PC-3 (cell line): ENCODE measurements around the gene SULT1A1. TPM values are rescaled to one million over a fixed set of nuclear protein-coding genes. Genes with fewer than 3 reads are reported as not detected.

Experiments used
- ATAC-seq: fragments of 200-7000 bp; cut with Tn5 transposase; 2 replicates; pipeline ENCODE4 v1.9.1; 2020; ENCODE audit warnings: mild to moderate bottlenecking, moderate library complexity
- BruUV-seq: library from RNA; stranded (reverse); fragments of 400-500 nt; replicated peaks from 2 replicates; lab custom pipeline; 2021; lab: Mats Ljungman, UMichigan
- CTCF ChIA-PET: fragments of 300-600 bp; sonication (Branson Sonifier 250); formaldehyde crosslinking; loops from one replicate; lab custom pipeline; 2022; ENCODE audit warnings: antibody characterized with exemption; lab: Charles Lee
- POLR2A ChIA-PET: fragments of 300-600 bp; sonication (Branson Sonifier 250); formaldehyde crosslinking; loops from one replicate; lab custom pipeline; 2022; ENCODE audit warnings: antibody characterized with exemption; ENCODE audit not compliant: unreplicated experiment; lab: Charles Lee
- DNase-seq: peaks from one replicate; pipeline ENCODE4 v3.0.0-alpha.2; 2015
- H2AFZ ChIP-seq: fragments of 300-600 bp; sonication (generic); 2 replicates; pipeline ENCODE4 v1.6.0; 2016; ENCODE audit warnings: antibody characterized with exemption, low read length
- H3F3A ChIP-seq: fragments of 300-600 bp; sonication (generic); one replicate; pipeline ENCODE4 v1.6.0; 2017; ENCODE audit warnings: antibody characterized with exemption, low read length, control low read depth, mild to moderate bottlenecking; ENCODE audit not compliant: unreplicated experiment
- H3K27ac ChIP-seq: fragments of 300-600 bp; sonication (generic); 2 replicates; pipeline ENCODE4 v1.5.1; 2016; ENCODE audit warnings: mild to moderate bottlenecking, low read length
- H3K27me3 ChIP-seq: fragments of 300-600 bp; sonication (generic); 2 replicates; pipeline ENCODE4 v1.6.1; 2016; ENCODE audit warnings: low read length, mixed read lengths
- H3K36me3 ChIP-seq: fragments of 300-600 bp; sonication (generic); 2 replicates; pipeline ENCODE4 v1.6.1; 2016; ENCODE audit warnings: low read depth, mixed run types, low read length, mixed read lengths
- H3K4me1 ChIP-seq: fragments of 300-600 bp; sonication (generic); 2 replicates; pipeline ENCODE4 v1.5.1; 2016; ENCODE audit warnings: low read length; ENCODE audit not compliant: insufficient read depth
- H3K4me2 ChIP-seq: fragments of 300-600 bp; sonication (generic); 2 replicates; pipeline ENCODE4 v1.6.0; 2016; ENCODE audit warnings: low read length
- H3K4me3 ChIP-seq: fragments of 300-600 bp; sonication (generic); 2 replicates; pipeline ENCODE4 v1.5.1; 2016; ENCODE audit warnings: mild to moderate bottlenecking, low read length, mixed read lengths
- H3K79me2 ChIP-seq: fragments of 300-600 bp; sonication (generic); 2 replicates; pipeline ENCODE4 v1.6.1; 2017; ENCODE audit warnings: low read length, mixed read lengths
- H3K9ac ChIP-seq: fragments of 300-600 bp; sonication (generic); 2 replicates; pipeline ENCODE4 v1.6.0; 2016; ENCODE audit warnings: mild to moderate bottlenecking, low read length
- H3K9me2 ChIP-seq: fragments of 300-600 bp; sonication (generic); replicated peaks from 2 replicates; pipeline ENCODE4 v1.6.1; 2016; ENCODE audit warnings: mixed run types, low read length, mixed read lengths
- H3K9me3 ChIP-seq: fragments of 300-600 bp; sonication (generic); 2 replicates; pipeline ENCODE4 v1.6.1; 2016; ENCODE audit warnings: low read length, mixed read lengths
- H4K20me1 ChIP-seq: fragments of 300-600 bp; sonication (generic); 2 replicates; pipeline ENCODE4 v1.6.1; 2016; ENCODE audit warnings: low read length, mixed read lengths
- CTCF ChIP-seq: fragments of 300-600 bp; sonication (generic); conservative IDR thresholded peaks from 2 replicates; pipeline ENCODE4 v1.5.1; 2017; ENCODE audit warnings: antibody characterized with exemption, low read depth, mild to moderate bottlenecking, low read length
- EZH2 ChIP-seq: fragments of 300-600 bp; sonication (generic); IDR thresholded peaks from one replicate; pipeline ENCODE4 v1.6.1; 2017; ENCODE audit warnings: antibody characterized with exemption, mild to moderate bottlenecking, low read length; ENCODE audit not compliant: unreplicated experiment
- EZH2phosphoT487 ChIP-seq: fragments of 300-600 bp; sonication (generic); IDR thresholded peaks from 2 replicates; pipeline ENCODE4 v1.6.1; 2018; ENCODE audit warnings: mild to moderate bottlenecking, antibody characterized with exemption, low read length, borderline replicate concordance
- intact Hi-C: fragments of 100-400 bp; cut with micrococcal nuclease; formaldehyde crosslinking; loops from 2 replicates; pipeline ENCODE4 v1.9.0; 2023
- total RNA-seq: library from RNA; depleted of rRNA; stranded (reverse); fragments of >200 nt; gene quantifications from 2 replicates; pipeline ENCODE4 v1.2.3, GENCODE V29; 2014

The SULT1A1 gene
- total RNA-seq, 1 experiment from 2014 or later = 2.9 TPM

DNA sequence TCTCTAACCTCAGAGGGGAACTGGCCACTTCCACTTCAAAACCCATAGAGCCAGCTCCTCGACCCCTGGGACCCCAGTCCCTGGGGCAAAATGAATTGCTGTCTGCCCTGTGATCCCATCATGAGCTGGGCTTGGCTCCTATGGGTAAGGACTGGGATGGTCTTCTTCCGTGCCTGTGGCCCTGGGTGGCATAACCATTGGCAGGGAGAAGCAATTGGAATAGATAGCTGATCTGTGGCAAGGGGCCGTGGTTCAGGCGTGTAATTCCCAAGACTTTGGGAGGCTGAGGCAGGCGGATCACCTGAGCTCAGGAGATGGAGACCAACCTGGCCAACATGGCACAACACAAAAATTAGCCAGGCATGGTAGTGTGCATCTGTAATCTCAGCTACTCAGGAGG lies 17.3 kb downstream of the SULT1A1 start:
- ChIA-PET CTCF (no interaction called here), POLR2A (no interaction called here)
- Histone ChIP-seq H3K9ac (no peak overlapping the region), H3K4me1 (peaks cover 5% of the 10 kb centered on the region), H3F3A (no peaks in the 10 kb centered on the region), H3K27me3 (no peaks in the 10 kb centered on the region), H3K36me3 (no peaks in the 10 kb centered on the region), H4K20me1 (no peaks in the 10 kb centered on the region), H3K4me2 (no peak overlapping the region), H2AFZ (no peak overlapping the region), H3K9me2 (no peaks in the 10 kb centered on the region), H3K9me3 (no peaks in the 10 kb centered on the region), H3K79me2 (no peaks in the 10 kb centered on the region), H3K27ac (no peak overlapping the region), H3K4me3 (no peak overlapping the region)
- DNase-seq (no peak), ATAC-seq (no peak)
- no TSS peak for BruUV-seq
- no peak for TF ChIP-seq EZH2phosphoT487
- no peak for TF ChIP-seq EZH2
- intact Hi-C loops = no loop called here

GRCh38 chr16:28591355-28591754 lies 18.5 kb downstream of the SULT1A1 start:
- H3K9ac ChIP-seq = no peak overlapping the region
- H3K27ac ChIP-seq = no peak overlapping the region
- no peak overlapping the region for H2AFZ ChIP-seq
- no peaks in the 10 kb centered on the region for H3F3A ChIP-seq
- ATAC-seq (no peak), DNase-seq (no peak)
- H3K9me3 ChIP-seq = no peaks in the 10 kb centered on the region
- no peaks in the 10 kb centered on the region for H3K79me2 ChIP-seq
- no peaks in the 10 kb centered on the region for H3K36me3 ChIP-seq
- H3K4me2 ChIP-seq = no peak overlapping the region
- H3K4me3 ChIP-seq = no peak overlapping the region
- intact Hi-C loops = no loop called here
- BruUV-seq = no TSS peak
- POLR2A ChIA-PET = no interaction called here
- H3K27me3 ChIP-seq = no peaks in the 10 kb centered on the region
- peaks cover 10% of the 10 kb centered on the region for H3K4me1 ChIP-seq
- CTCF ChIA-PET = no interaction called here
- no peak for TF ChIP-seq CTCF
- no peak for TF ChIP-seq EZH2
- TF ChIP-seq EZH2phosphoT487 = no peak
- H3K9me2 ChIP-seq = no peaks in the 10 kb centered on the region
- no peaks in the 10 kb centered on the region for H4K20me1 ChIP-seq

DNA sequence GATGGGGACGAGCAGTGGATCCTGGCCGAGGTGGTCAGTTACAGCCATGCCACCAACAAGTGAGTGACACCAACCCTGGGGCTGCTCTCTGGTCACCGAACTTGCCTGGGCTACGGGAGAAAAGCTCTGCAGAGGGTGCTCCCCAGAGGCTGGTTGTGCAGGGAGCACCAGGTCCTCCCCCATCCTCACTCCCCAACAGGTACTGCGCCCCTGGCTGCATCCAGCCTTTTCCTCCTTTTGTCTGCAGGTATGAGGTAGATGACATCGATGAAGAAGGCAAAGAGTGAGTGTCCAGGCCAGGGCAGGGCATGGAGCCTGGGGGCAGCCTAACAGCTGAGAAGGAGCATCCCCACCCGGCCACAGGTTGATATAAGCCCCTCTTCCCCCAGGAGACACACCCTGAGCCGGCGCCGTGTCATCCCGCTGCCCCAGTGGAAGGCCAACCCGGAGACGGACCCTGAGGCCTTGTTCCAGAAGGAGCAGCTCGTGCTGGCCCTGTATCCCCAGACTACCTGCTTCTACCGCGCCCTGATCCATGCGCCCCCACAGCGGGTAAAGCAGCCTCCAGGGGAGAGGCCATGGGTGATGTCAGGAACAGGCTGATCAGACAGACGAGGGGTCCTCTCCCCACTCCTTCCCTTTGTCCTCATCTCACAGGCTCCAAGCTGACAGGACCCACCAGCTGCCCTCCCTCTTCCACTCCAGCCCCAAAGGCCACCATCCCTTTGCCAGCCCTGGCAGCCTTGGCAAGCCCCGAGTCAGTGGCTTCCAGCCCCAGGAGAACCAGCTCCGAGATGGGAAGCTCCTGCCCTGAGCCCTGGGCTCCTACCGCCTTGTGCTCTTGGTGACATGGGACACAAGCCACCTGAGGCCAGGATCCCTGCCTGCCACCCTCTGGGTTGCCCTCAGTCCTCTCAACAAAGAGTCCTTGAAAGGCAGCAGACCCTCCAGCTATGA lies 19.2 kb downstream of the SULT1A1 start:
- H3K27me3 ChIP-seq = no peaks in the 10 kb centered on the region
- H2AFZ ChIP-seq = no peak overlapping the region
- no TSS peak for BruUV-seq
- no peaks in the 10 kb centered on the region for H3F3A ChIP-seq
- H3K36me3 ChIP-seq = no peaks in the 10 kb centered on the region
- no peak for DNase-seq
- no peak overlapping the region for H3K27ac ChIP-seq
- ChIA-PET POLR2A (no interaction called here), CTCF (no interaction called here)
- H3K9ac ChIP-seq = no peak overlapping the region
- intact Hi-C loops = no loop called here
- no peak for ATAC-seq
- no peak overlapping the region for H3K4me3 ChIP-seq
- TF ChIP-seq EZH2phosphoT487 (no peak), EZH2 (no peak), CTCF (no peak)
- no peaks in the 10 kb centered on the region for H4K20me1 ChIP-seq
- peaks cover 10% of the 10 kb centered on the region for H3K4me1 ChIP-seq
- no peaks in the 10 kb centered on the region for H3K9me3 ChIP-seq
- no peak overlapping the region for H3K4me2 ChIP-seq
- H3K9me2 ChIP-seq = no peaks in the 10 kb centered on the region
- no peaks in the 10 kb centered on the region for H3K79me2 ChIP-seq
